Measurements from ENCODE around the gene TTF2. TPM values are rescaled to one million over a fixed set of nuclear protein-coding genes. Genes with fewer than 3 reads are reported as not detected.
"Not testable (repeated sequence)": the region's sequence is repeated elsewhere in the genome, so short reads cannot be mapped to it uniquely, and the experiment has no call there.

Gene TTF2
- total RNA-seq, 1 experiment from 2014 or later, result 5.9 TPM

DNA sequence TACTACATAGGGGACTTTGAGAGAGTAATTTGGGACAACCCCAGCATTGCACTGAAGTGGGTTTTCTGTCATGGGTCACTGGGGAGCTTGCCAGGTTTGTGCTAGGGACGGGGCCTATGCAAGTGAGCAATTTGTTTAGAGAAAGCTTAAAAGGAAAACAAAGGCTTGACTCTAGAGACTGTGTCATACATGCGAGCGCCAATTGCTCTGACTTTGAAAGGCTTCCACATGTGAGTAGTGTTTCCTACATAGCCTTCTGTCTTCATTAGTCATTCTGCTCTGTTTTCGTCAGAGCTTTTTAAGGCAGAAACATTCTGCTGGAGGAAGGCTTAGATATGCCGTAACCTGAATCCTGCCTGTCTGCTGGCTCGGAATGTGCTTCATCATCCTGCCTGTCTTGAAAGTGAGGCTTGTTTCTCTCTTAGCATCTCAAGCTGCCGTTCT is 33.0 kb downstream of the TTF2 start:
- peak; percentile 92 for DNase-seq (ENCODE audit: low spot score)

DNA sequence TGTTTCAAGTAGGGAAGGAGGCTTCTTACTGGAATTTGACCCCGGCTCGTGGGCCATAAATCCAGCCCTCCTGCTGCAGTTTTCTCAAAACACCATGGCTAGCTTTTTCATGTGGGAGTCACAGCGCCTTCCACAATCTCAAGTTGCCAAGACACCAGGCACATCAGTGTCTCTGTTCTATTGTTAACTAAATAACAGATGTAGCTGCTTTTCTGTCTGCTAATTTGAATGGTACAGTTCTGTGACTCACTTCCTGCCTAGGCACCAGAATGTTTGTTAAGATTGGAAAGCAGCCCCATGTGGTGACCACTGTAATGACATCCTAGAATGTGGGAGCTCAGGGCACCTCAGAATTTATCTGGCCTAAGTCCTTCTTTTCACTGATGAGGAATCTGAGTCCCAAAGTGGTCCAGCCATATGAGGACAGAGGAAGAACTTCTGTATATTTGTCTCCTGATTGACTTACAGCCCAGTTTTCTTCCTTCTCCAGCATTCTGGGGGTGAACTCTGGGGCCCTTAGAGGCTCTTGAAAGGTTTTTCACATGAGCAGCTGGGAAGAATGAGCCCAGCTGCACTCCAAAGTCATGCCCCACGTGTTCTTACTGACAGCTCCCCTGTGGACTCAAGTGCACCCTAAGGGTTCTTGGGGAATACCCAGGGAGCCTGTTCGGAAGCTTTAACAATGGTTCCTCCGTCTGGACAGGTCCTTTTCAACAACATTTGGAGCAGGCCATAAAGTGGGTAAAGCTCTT is 33.9 kb downstream of the TTF2 start:
- peak; percentile 81 for DNase-seq (ENCODE audit: low spot score)

DNA sequence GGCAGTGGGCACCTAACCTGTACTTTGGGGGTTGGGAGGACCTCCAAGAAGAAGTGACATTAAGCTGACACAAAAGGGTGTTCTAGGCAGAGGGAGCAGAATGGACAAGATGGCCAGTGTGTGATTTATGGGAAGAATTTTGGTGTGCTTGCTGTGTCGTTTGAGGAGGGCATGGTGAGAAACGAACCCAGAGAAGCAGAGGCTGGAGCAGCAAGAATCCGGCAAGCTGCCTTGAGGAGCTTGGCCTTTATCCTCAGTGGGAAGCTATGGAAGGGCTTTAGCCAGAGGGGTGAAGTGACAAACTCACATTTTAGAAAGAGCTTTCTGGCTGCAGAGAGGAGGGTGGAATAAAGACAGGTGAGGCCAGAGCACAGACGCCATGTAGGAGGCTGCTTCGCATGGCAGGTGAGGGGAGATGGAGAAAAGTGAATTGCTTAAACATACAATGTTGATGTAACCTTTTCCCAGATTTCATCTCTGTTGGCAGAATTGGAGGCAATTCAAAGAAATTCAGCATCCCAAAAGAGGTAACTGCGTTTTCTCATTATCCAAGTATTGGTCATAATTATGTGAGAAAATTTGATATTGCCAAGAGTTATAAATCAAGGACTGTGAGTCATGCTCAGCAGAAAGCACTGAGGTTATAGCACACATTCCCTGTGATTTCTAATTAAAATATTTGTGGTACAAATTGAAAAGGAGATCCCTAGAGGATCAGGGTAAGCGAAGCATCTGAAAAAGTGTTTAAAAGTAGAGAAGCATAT is 34.9 kb downstream of the TTF2 start:
- DNase-seq (ENCODE audit: low spot score), result peak; percentile 6

DNA sequence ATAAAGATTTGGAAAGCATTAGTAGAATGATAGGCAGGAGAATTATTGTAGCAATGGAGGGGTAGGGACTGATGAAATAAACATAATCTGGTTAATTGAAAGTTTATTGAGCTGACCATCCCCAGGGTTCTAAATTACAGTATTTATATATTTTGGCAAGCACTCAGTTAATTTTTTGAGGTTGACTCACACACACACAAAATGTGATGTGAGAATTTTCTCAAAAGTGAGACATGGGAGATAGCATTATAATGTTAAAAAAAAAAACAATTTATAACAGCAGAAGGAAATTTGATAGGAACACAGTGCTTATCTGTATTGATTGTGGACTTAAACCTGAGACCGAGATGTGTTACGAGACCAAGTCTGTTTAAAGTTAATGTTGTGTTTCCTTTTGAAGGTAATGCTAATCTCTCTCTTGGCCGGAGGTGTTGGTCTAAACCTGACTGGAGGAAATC is 36.9 kb downstream of the TTF2 start:
- no peak for DNase-seq (ENCODE audit: low spot score)

DNA sequence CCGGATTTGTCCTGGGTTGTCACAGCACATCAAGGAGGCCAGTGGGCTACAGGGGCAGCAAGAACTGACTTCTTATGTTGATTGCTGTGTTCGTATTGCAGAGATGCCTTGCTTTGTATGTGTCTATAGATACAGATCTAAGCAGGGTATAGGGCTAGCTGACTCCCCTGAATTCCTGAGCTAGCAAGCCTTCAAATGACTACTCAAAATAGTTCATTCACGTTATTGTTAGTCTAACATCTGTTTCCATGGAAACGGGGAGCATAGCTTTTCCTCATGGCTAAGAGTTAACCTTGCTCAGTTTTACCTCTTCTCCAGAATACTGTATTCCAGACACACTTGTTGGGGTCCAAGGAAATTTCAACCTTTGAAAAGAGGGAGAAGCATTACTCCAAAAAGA is 37.3 kb downstream of the TTF2 start:
- DNase-seq (ENCODE audit: low spot score), result no peak

DNA sequence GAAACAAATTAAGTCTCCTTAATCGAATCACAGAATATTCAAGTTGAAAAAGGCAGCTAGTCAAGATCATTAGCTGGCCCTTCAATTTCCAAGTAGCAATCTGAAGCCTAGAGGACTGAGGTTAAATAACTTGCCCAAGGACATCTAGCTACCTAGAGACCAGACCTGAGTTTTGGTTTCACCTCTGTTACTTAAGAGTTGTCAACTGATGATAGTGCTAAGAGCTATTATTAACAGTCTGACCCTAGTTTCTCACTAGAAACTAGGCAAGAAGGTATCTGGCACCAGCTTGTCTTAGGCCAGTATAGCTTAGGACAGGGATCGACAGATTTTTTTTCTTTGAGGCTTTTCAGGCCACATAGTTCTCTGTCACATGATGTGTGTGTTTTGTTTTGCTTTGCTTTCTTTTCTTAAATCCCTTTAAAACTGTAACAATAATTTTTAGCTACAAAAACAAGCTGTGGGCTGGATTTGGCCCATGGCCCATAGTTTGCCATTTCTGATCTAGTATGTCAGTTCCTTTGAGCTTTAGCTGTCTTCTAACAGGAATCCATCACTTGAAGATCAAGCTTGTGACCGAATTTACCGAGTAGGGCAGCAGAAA is 38.3 kb downstream of the TTF2 start:
- DNase-seq (ENCODE audit: low spot score), result no peak

DNA sequence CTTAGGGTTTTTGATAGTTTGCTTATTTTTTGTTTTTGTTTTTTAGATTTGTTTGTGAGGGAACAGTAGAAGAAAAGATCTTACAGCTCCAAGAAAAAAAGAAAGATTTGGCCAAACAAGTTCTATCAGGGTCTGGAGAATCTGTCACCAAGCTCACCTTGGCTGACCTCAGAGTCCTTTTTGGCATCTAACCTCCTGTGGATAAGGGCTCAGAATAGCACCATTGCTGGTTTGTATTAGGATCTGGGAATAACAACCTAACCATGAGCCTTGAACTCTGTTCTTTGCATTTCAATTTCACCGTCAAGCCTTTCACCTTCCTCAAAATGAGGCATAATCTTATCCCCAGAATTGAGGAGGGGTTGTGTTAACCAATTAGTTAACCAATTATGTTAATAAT is 41.2 kb downstream of the TTF2 start:
- no peak for DNase-seq (ENCODE audit: low spot score)

DNA sequence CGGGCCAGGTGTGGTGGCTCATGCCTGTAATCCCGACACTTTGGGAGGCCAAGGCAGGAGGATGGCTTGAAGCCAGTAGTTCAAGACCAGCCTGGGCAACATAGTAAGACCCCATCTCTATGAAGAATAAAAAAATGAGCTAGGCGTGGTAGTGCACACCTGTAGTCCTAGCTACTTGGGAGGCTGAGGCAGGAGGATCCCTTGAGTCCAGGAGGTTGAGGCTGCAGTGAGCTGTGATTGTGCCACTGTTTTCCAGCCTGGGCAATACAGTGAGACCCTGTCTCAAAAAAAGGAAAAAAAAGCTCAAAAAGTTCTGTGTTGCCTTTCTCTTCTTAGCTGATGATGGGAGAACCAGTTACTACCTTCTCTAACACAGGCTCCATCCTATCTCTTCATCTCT is 41.7 kb downstream of the TTF2 start:
- DNase-seq (ENCODE audit: low spot score), result not testable (repeated sequence)

DNA sequence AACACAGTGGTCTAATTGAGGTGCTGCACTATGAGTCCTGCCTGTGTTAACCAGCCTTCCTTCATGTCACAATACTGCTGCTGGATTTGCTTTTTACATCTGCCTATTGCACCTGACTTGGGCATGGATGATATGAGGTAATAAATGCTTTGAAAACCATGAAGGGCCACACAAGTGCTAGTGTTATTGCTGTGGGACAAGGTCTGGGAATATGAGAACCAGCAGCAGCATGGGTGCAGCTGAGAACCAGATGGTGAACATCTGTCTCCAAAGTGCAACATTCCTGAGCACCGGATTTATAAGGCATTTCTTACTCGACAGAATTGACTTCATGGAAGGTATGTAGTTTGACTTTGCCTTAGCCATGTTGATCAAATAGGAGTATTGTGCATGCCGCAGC is 44.9 kb downstream of the TTF2 start:
- no peak for DNase-seq (ENCODE audit: low spot score)

DNA sequence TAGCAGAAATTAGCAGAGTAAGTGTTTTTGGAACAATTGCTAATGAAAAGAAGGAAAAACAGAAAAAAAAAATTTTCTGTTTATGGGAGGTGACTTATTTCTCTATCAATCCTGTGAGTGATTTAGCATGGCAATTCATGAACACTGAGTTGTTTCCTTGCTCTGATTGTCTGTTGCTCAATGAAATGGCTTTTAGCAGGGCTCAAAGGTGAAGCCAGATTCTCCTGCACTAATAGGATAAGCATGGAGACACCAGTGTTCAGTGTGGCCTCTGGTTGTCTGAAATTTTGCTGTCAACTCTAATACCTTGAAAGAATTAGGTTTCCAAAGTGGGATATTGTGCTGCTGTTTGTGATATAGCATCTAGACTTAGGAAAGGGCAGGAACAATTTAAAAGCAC is 45.6 kb downstream of the TTF2 start:
- no peak for DNase-seq (ENCODE audit: low spot score)

DNA sequence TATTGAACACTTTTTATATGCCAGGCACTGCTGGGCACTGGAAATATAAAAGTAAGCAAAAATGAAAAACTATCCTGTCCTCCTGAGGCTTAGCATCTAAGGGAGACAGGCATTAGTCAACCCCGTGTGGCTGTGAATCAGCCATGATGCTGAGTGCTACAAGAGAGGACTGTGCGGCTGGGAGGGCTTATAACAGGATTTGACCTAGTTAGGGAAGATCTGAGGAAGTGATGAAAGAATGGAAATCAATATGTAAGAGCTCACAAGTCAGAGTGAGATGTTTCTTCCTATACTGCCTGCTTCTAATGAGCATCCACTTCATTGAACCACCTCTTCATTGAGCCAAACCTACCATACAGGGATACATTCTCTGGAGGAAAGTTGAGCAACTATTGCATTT is 46.4 kb downstream of the TTF2 start:
- DNase-seq (ENCODE audit: low spot score), result no peak

DNA sequence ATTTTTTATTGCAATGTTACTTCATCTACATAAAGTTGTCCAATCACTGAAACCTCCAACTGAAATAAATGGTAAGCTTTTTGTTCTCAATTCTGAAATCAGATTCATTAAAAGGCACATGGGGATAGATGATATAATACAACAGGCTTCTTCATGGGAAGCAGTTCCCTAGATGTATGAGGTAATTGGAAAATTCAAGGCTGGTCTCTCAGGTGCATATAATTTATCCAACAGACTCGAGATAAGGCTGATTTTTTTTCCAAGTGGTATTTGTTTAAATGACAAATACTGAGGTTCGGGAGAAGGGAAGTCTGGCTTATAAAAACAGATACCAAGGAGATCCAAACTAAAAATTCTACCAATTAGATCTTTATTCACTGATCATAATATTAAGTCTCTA is 47.2 kb downstream of the TTF2 start:
- no peak for DNase-seq (ENCODE audit: low spot score)

DNA sequence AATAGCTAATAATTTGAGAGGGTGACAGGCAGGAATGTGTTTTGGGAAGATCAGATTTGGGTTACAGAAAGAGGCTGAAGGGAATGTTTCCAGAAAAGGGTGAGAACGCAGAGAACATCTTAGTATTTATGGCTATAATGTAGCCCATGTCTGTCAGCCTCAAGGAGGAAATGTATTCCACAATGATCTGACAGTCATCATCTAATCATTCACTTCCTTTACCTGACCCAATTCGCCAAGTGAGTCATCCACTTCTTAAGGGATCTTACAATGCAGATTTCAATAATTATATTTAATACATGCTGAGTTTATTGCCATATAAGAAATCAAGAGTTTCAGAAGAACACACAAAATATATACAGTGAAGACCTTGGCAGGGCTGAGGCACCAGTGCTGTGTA is 50.6 kb downstream of the TTF2 start:
- DNase-seq (ENCODE audit: low spot score), result no peak

DNA sequence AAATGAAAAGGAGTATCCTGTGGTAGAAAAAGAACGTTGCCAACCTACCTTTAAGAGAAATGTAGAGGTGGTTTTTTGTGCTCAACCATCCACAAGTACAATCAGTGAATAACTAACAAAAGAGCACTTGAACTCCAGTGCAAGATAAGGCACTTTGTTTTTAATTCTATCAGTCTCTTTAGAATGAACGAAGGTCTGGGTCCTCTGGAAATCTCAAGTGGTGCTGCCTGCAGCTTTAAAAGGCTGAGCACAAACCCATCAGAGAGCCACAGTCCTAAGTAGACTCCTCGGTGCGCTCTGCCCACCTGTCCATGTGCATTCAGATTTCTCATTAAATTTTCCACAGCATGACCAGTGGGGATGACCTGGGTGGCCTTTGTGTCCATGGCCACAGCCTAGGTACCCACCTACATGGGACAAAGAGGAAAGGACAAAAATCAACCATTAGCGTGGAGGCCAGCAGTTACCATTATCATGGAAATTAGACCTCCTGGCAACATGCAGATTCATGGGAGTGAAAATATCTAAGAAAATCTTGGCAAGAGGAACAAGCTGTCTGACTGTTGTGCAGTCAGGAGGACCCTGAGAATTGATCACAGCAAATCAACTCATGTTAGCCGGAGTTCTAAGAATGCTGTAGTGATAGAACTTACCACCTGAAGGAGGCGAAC is 52.1 kb downstream of the TTF2 start:
- DNase-seq (ENCODE audit: low spot score), result no peak

DNA sequence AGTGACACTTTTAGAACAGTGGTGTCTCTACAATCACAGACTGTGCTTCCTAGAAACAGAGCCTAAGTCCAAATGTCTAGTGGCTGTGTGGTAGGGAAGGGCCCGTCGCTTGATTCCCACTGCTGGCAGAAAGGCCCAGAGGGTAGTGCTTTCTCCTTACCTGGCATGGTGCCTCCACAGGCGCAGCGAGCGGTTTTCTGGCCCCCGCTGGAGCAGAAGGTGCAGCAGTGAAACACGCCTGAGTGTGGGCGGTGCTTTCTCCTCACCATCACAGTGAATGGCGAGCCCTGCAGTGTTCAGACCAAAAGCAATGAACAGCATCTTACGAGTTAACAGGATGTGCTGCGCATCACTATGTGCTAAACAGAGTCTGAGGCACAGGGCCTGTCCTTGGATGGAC is 53.1 kb downstream of the TTF2 start:
- DNase-seq (ENCODE audit: low spot score), result no peak

DNA sequence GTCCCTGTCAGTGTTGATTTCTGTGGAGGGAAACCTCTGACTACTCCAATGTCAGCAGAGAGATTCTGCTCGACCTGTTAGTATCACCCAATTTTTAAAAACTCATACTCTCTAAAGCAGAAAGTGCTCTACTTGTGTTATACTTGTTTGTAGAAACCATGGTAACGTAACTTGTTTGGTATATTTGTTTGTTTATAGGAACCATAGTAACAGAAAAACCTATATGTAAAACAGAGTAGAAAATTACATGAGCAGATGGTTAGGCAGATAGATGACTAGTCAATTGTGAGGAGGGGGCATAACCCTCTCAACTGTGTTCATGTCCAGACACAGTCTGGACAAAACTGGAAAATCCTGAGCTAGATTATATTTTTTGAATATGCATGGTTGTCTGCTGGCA is 54.8 kb downstream of the TTF2 start:
- no peak for DNase-seq (ENCODE audit: low spot score)

DNA sequence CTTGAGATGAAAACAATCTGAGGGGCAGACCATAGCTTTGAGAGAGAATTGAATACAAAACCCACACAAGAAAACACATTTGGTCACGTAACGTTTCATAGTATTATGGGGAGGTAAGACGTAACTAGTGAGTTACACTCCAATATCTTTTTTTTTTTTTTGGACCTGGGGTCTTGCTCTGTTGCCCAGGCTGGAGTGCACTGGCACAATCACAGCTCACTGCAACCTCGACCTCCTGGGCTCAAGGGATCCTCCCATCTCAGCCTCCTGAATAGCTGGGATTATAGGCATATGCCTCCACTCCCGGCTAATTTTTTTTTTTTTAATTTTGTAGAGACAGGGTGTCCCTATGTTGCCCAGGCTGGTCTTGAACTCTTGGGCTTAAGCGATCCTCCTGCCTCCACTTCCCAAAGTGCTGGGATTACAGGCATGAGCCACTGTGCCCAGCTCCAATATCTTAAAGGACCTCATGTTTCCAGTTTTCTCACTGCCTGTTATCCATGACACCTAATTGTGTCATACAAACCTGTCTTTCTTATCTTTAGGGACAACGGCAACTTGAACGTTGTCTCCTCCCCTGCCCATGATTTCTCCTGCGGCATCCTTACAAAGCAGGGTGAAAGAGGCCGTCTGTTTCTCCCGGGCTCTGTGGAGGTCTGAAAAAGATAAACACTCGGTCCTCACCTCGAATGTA is 56.1 kb downstream of the TTF2 start:
- DNase-seq (ENCODE audit: low spot score), result no peak

DNA sequence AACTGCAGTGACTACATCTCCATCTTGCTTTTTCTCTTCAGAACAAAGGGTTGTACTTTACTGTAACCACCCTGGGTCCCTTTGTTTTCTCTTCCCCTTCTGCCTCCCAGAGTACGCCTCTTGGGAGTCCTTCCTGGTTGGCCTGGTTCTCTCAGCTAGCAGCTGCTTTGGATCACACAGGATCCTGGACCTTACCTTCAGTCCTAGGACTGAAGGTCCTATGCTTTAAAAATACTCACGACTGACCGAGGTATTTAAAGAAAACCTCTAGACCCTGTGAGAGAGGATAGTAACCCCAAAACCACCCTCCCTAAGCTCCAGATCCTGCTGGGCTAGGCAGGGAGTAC is 56.6 kb downstream of the TTF2 start:
- no peak for DNase-seq (ENCODE audit: low spot score)

DNA sequence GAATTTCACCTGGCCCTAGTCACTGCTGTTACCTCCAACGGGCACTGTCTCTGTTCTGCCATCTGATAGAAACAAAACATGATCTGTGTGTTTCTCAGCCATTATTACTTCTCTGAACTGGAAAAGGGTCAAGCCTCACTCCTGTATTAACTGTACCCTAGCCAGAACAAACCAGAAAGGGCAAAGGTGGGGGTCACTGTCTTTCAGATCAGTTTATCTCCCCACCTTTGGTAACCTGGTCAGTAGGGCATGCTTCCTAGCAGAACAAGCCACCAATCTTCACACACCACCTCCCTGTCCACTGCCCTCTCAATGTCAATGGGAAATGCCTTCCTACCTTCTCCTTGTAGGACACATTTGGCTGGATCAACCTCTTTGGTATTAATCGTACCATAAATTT is 57.6 kb downstream of the TTF2 start:
- no peak for DNase-seq (ENCODE audit: low spot score)

DNA sequence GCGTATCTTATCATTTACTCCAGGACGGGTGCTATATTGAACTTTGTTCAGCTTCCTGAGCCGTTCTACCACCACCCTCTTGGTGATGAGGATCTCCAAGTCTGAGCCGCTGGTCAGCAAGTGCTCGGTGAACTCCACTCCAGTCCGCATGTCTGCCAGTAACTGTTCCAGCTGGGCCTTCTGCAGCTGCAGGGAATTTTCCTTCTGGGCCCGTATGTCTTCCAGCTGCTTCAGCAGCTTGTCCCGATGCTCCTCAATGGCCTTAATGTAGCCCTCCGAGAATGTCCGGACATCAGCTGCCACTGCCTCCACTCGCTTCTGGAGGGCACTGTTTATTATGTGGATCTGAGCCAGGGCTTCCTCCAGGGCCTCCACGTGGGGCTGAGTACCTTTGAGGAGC is 58.0 kb downstream of the TTF2 start:
- DNase-seq (ENCODE audit: low spot score), result no peak

DNA sequence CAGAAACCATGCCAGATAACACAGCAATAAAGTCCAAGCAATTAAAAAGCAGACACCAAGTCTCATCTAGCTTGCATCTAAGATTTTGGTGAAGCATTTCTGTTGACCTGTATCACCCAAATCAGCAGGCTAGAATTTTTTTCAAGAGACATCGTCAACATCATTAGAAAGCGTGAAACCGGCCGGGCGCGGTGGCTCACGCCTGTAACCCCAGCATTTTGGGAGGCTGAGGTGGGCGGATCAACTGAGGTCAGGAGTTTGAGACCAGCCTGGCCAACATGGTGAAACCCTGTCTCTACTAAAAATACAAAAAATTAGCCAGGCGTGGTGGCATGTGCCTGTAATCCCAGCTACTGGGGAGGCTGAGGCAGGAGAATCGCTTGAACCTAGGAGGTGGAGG is 59.0 kb downstream of the TTF2 start:
- not testable (repeated sequence) for DNase-seq (ENCODE audit: low spot score)

Measured in H4 (cell line).